ENCODE data around the gene PPP4C.

GRCh38 chr16:30066761-30067583 lies 8.8 kb upstream of the PPP4C start:
- TF ChIP-seq CTCF (conservative IDR thresholded peaks at IDR 0.05) (no peak), EZH2 (IDR thresholded peaks at IDR 0.05; ENCODE audit: low read depth) (no peak)

Data from PC-9 (cell line).